Measurements from ENCODE around the gene MYLK4.

The MYLK4 gene

GRCh38 chr6:2643935-2644539, 106.7 kb downstream of the MYLK4 start:
- Mint-ChIP-seq H3K27me3 (ENCODE audit: low read depth) (peaks cover 43% of the 10 kb centered on the region), H3K4me1 (ENCODE audit: low read depth) (peaks cover 3% of the 10 kb centered on the region)

GRCh38 chr6:2643130-2643529, 107.6 kb downstream of the MYLK4 start:
- Mint-ChIP-seq H3K9me3 (no peaks in the 10 kb centered on the region), H3K27me3 (ENCODE audit: low read depth) (peaks cover 36% of the 10 kb centered on the region), H3K4me3 (no peak overlapping the region), H3K27ac (no peak overlapping the region), H3K4me1 (ENCODE audit: low read depth) (peaks cover 3% of the 10 kb centered on the region), H3K36me3 (ENCODE audit: low read depth) (no peaks in the 10 kb centered on the region)

More at GRCh38 chr6:2643935-2644539, 106.7 kb downstream of the MYLK4 start:
- Mint-ChIP-seq H3K9me3 (no peaks in the 10 kb centered on the region), H3K36me3 (ENCODE audit: low read depth) (no peaks in the 10 kb centered on the region), H3K27ac (no peak overlapping the region), H3K4me3 (no peak overlapping the region)

GRCh38 chr6:2641044-2641725, 109.5 kb downstream of the MYLK4 start:
- no peak overlapping the region for H3K4me3 Mint-ChIP-seq
- no peaks in the 10 kb centered on the region for H3K36me3 Mint-ChIP-seq (ENCODE audit: low read depth)
- H3K4me1 Mint-ChIP-seq (ENCODE audit: low read depth) = peaks cover 3% of the 10 kb centered on the region
- H3K9me3 Mint-ChIP-seq = no peaks in the 10 kb centered on the region
- H3K27ac Mint-ChIP-seq = no peak overlapping the region
- peaks cover 26% of the 10 kb centered on the region for H3K27me3 Mint-ChIP-seq (ENCODE audit: low read depth)

- Mint-ChIP-seq H3K27ac (no peak overlapping the region), H3K27me3 (ENCODE audit: low read depth) (peaks cover 23% of the 10 kb centered on the region), H3K4me1 (ENCODE audit: low read depth) (peaks cover 3% of the 10 kb centered on the region), H3K36me3 (ENCODE audit: low read depth) (no peaks in the 10 kb centered on the region), H3K9me3 (no peaks in the 10 kb centered on the region), H3K4me3 (no peak overlapping the region)
Measured at GRCh38 chr6:2640551-2640950, 110.2 kb downstream of the MYLK4 start.

- Mint-ChIP-seq H3K36me3 (ENCODE audit: low read depth) (no peaks in the 10 kb centered on the region), H3K4me1 (ENCODE audit: low read depth) (peaks cover 4% of the 10 kb centered on the region), H3K4me3 (no peak overlapping the region), H3K27me3 (ENCODE audit: low read depth) (peaks cover 23% of the 10 kb centered on the region), H3K9me3 (no peaks in the 10 kb centered on the region), H3K27ac (no peak overlapping the region)
Measured at GRCh38 chr6:2639896-2640295, 110.8 kb downstream of the MYLK4 start.

GRCh38 chr6:2639167-2639566, 111.6 kb downstream of the MYLK4 start:
- H3K27me3 Mint-ChIP-seq (ENCODE audit: low read depth) = peaks cover 28% of the 10 kb centered on the region
- H3K27ac Mint-ChIP-seq = no peak overlapping the region
- H3K36me3 Mint-ChIP-seq (ENCODE audit: low read depth) = no peaks in the 10 kb centered on the region
- H3K9me3 Mint-ChIP-seq = no peaks in the 10 kb centered on the region
- H3K4me1 Mint-ChIP-seq (ENCODE audit: low read depth) = peaks cover 4% of the 10 kb centered on the region
- no peak overlapping the region for H3K4me3 Mint-ChIP-seq

GRCh38 chr6:2636672-2637071, 114.0 kb downstream of the MYLK4 start:
- H3K27me3 Mint-ChIP-seq (ENCODE audit: low read depth) = peaks cover 21% of the 10 kb centered on the region
- no peak overlapping the region for H3K4me3 Mint-ChIP-seq
- H3K36me3 Mint-ChIP-seq (ENCODE audit: low read depth) = no peaks in the 10 kb centered on the region
- H3K27ac Mint-ChIP-seq = no peak overlapping the region
- peaks cover 4% of the 10 kb centered on the region for H3K4me1 Mint-ChIP-seq (ENCODE audit: low read depth)
- no peaks in the 10 kb centered on the region for H3K9me3 Mint-ChIP-seq

GRCh38 chr6:2635911-2636310, 114.8 kb downstream of the MYLK4 start:
- Mint-ChIP-seq H3K4me1 (ENCODE audit: low read depth) (peaks cover 1% of the 10 kb centered on the region), H3K4me3 (no peak overlapping the region), H3K27ac (no peak overlapping the region), H3K27me3 (ENCODE audit: low read depth) (peaks cover 22% of the 10 kb centered on the region), H3K36me3 (ENCODE audit: low read depth) (no peaks in the 10 kb centered on the region), H3K9me3 (no peaks in the 10 kb centered on the region)

GRCh38 chr6:2634139-2634964, 116.4 kb downstream of the MYLK4 start:
- H3K27me3 Mint-ChIP-seq (ENCODE audit: low read depth) = peaks cover 27% of the 10 kb centered on the region
- H3K4me1 Mint-ChIP-seq (ENCODE audit: low read depth) = peaks cover 1% of the 10 kb centered on the region
- no peaks in the 10 kb centered on the region for H3K36me3 Mint-ChIP-seq (ENCODE audit: low read depth)
- no peaks in the 10 kb centered on the region for H3K9me3 Mint-ChIP-seq
- peak overlapping the region; percentile 51 for H3K4me3 Mint-ChIP-seq
- no peak overlapping the region for H3K27ac Mint-ChIP-seq

GRCh38 chr6:2633736-2634135, 117.0 kb downstream of the MYLK4 start:
- Mint-ChIP-seq H3K36me3 (ENCODE audit: low read depth) (no peaks in the 10 kb centered on the region), H3K9me3 (no peaks in the 10 kb centered on the region), H3K27me3 (ENCODE audit: low read depth) (peaks cover 27% of the 10 kb centered on the region), H3K27ac (no peak overlapping the region), H3K4me1 (ENCODE audit: low read depth) (peaks cover 1% of the 10 kb centered on the region), H3K4me3 (peak overlapping the region; percentile 21)

- no peak overlapping the region for H3K4me3 Mint-ChIP-seq
- H3K4me1 Mint-ChIP-seq (ENCODE audit: low read depth) = peaks cover 1% of the 10 kb centered on the region
- H3K27ac Mint-ChIP-seq = no peak overlapping the region
- H3K36me3 Mint-ChIP-seq (ENCODE audit: low read depth) = no peaks in the 10 kb centered on the region
- H3K9me3 Mint-ChIP-seq = no peaks in the 10 kb centered on the region
- H3K27me3 Mint-ChIP-seq (ENCODE audit: low read depth) = peaks cover 32% of the 10 kb centered on the region
Measured at GRCh38 chr6:2632976-2633584, 117.6 kb downstream of the MYLK4 start.

- Mint-ChIP-seq H3K27ac (no peak overlapping the region), H3K27me3 (ENCODE audit: low read depth) (peaks cover 37% of the 10 kb centered on the region), H3K36me3 (ENCODE audit: low read depth) (no peaks in the 10 kb centered on the region), H3K4me3 (no peak overlapping the region), H3K4me1 (ENCODE audit: low read depth) (peaks cover 1% of the 10 kb centered on the region), H3K9me3 (no peaks in the 10 kb centered on the region)
Measured at GRCh38 chr6:2632368-2632767, 118.4 kb downstream of the MYLK4 start.

- Mint-ChIP-seq H3K4me1 (ENCODE audit: low read depth) (peaks cover 1% of the 10 kb centered on the region), H3K36me3 (ENCODE audit: low read depth) (no peaks in the 10 kb centered on the region), H3K27ac (no peak overlapping the region), H3K27me3 (ENCODE audit: low read depth) (peaks cover 44% of the 10 kb centered on the region), H3K4me3 (no peak overlapping the region), H3K9me3 (no peaks in the 10 kb centered on the region)
Measured at GRCh38 chr6:2630891-2631571, 119.7 kb downstream of the MYLK4 start.

- Mint-ChIP-seq H3K9me3 (no peaks in the 10 kb centered on the region), H3K27ac (no peak overlapping the region), H3K36me3 (ENCODE audit: low read depth) (no peaks in the 10 kb centered on the region), H3K4me3 (no peak overlapping the region), H3K4me1 (ENCODE audit: low read depth) (peaks cover 1% of the 10 kb centered on the region), H3K27me3 (ENCODE audit: low read depth) (peaks cover 46% of the 10 kb centered on the region)
Measured at GRCh38 chr6:2630359-2630758, 120.4 kb downstream of the MYLK4 start.

All from T-helper 1 cell treated with Interleukin-12 subunit alpha and Interleukin-12 subunit beta and Interleukin-4 antibody, amounts not matched to agents 30 μg/mL and 1 μg/mL, for 36 hours (primary cell).